Spinal cord (tissue), 10 donors: ENCODE results near the gene SMIM8. TPM values are rescaled to one million over a fixed set of nuclear protein-coding genes. Genes with fewer than 3 reads are reported as not detected.

ENCODE experiments used
- DNase-seq, 6 donors: peaks; one replicate each; pipeline versions ENCODE4 v3.0.0 to v3.0.0-alpha.2; 2013 to 2015; ENCODE audit warnings: low spot score in 6 of 6, low read depth in 4 of 6
- H3K27ac ChIP-seq: one replicate; pipeline ENCODE4 v1.5.1; 2013; ENCODE audit warnings: low read depth, low read length, control low read depth
- H3K27me3 ChIP-seq: one replicate; pipeline ENCODE4 v1.6.1; 2013; ENCODE audit warnings: low read length; ENCODE audit not compliant: control insufficient read depth, insufficient read depth
- H3K36me3 ChIP-seq: one replicate; pipeline ENCODE4 v1.6.1; 2013; ENCODE audit warnings: low read length; ENCODE audit not compliant: control insufficient read depth, insufficient read depth
- H3K4me1 ChIP-seq: one replicate; pipeline ENCODE4 v1.6.1; 2013; ENCODE audit warnings: low read length; ENCODE audit not compliant: control insufficient read depth, insufficient read depth
- H3K4me3 ChIP-seq: one replicate; pipeline ENCODE4 v1.5.1; 2013; ENCODE audit warnings: low read depth, low read length, control low read depth
- H3K9me3 ChIP-seq: one replicate; pipeline ENCODE4 v1.6.1; 2013; ENCODE audit warnings: low read length; ENCODE audit not compliant: control insufficient read depth, insufficient read depth
- WGBS: methylation state at CpG from one replicate; pipeline ENCODE4 v1.1.5; 2013; ENCODE audit warnings: missing lambda C conversion rate; ENCODE audit not compliant: insufficient coverage; 5-methylcytosine and 5-hydroxymethylcytosine counted together
- long read RNA-seq, 4 donors: transcript quantifications; one replicate each; lab custom pipeline, GENCODE V29; 2026
- polyA plus RNA-seq, 2 donors: library from polyadenylated mRNA; unstranded; fragments of 120-200 nt; gene quantifications; one replicate each; pipeline ENCODE4 v1.2.1, GENCODE V29; 2013; ENCODE audit not compliant: insufficient read length in 2 of 2
- total RNA-seq, 2 donors: library from RNA; depleted of rRNA in 1 of 2; stranded (reverse); fragments of 120-200 nt in 1 of 2; fragments of >200 nt in 1 of 2; gene quantifications; one replicate each; pipeline versions ENCODE4 v1.2.3 to v1.2.4, GENCODE V29; 2013 to 2014
- donor health status: healthy.

Gene SMIM8
- total RNA-seq (10 to 100 TPM; 16.8 to 31.9 TPM), polyA plus RNA-seq (10 to 100 TPM; 27.0 to 31.5 TPM)
- long read RNA-seq, donor 1, transcript SMIM8-201 (3 exons, 2,405 nt): major isoform, 11 of 17 reads
- long read RNA-seq, donor 1, transcript SMIM8-204 (4 exons, 2,437 nt): minor isoform, 5 of 17 reads
- long read RNA-seq, donor 1, partial matches to known transcripts: 0 of 17 reads
- long read RNA-seq, donor 1, other reads (novel, unspliced or antisense): 0 of 17 reads
- long read RNA-seq, donor 2, transcript SMIM8-201 (3 exons, 2,405 nt): major isoform, 5 of 13 reads
- long read RNA-seq, donor 2, partial matches to known transcripts: 5 of 13 reads
- long read RNA-seq, donor 2, other reads (novel, unspliced or antisense): 0 of 13 reads
- long read RNA-seq, donor 3, partial matches to known transcripts: 0 of 6 reads
- long read RNA-seq, donor 3, other reads (novel, unspliced or antisense): 0 of 6 reads
- long read RNA-seq, donor 4, transcript SMIM8-201 (3 exons, 2,405 nt): major isoform, 7 of 15 reads
- long read RNA-seq, donor 4, partial matches to known transcripts: 6 of 15 reads
- long read RNA-seq, donor 4, other reads (novel, unspliced or antisense): 0 of 15 reads

GRCh38 chr6:87322304-87323212 is at the start of gene SMIM8:
SMIM8 (plus strand) TSS chr6:87322588; CDS start chr6:87337032, 14,444 bp downstream.
- DNase-seq: peak; percentile 52 to 92 (median 72)
- peak within 1 kb of the TSS; percentile 64 for H3K27ac ChIP-seq
- WGBS: under 1% methylated on average over 54 of the region's 60 CpGs
- no peaks in the 10 kb centered on the region for H3K36me3 ChIP-seq
- H3K4me1 ChIP-seq: no peaks in the 10 kb centered on the region
- H3K4me3 ChIP-seq: peak within 1 kb of the TSS; percentile 96
- H3K9me3 ChIP-seq: no peaks in the 10 kb centered on the region
- no peaks in the 10 kb centered on the region for H3K27me3 ChIP-seq

- H3K9me3 ChIP-seq: no peaks in the 10 kb centered on the region
- no peaks in the 10 kb centered on the region for H3K4me1 ChIP-seq
- no peak for DNase-seq
- no peak overlapping the region for H3K4me3 ChIP-seq
- H3K27ac ChIP-seq: no peak overlapping the region
- H3K36me3 ChIP-seq: no peaks in the 10 kb centered on the region
- H3K27me3 ChIP-seq: no peaks in the 10 kb centered on the region
- WGBS: 88% methylated on average over 2 of the region's 7 CpGs
Measured at GRCh38 chr6:87274660-87275274, 47.6 kb upstream of the SMIM8 start.

- Histone ChIP-seq H3K9me3 (no peaks in the 10 kb centered on the region), H3K27me3 (no peaks in the 10 kb centered on the region), H3K4me3 (no peak overlapping the region), H3K27ac (no peak overlapping the region), H3K36me3 (no peaks in the 10 kb centered on the region), H3K4me1 (no peaks in the 10 kb centered on the region)
- DNase-seq: no peak
- no CpG with 5 or more reads among the region's 1 CpG for WGBS
Measured at GRCh38 chr6:87276624-87277023, 45.8 kb upstream of the SMIM8 start.

GRCh38 chr6:87277123-87277522 is 45.3 kb upstream of the SMIM8 start:
- Histone ChIP-seq H3K4me3 (no peak overlapping the region), H3K27ac (no peak overlapping the region), H3K27me3 (no peaks in the 10 kb centered on the region), H3K36me3 (no peaks in the 10 kb centered on the region), H3K9me3 (no peaks in the 10 kb centered on the region), H3K4me1 (no peaks in the 10 kb centered on the region)
- peak in 2 of 6 donors; percentile 41 to 72 for DNase-seq

GRCh38 chr6:87279196-87279595 is 43.2 kb upstream of the SMIM8 start:
- 60% methylated on average over 1 of the region's 2 CpGs for WGBS
- Histone ChIP-seq H3K27me3 (no peaks in the 10 kb centered on the region), H3K4me1 (no peaks in the 10 kb centered on the region), H3K27ac (no peak overlapping the region), H3K9me3 (no peaks in the 10 kb centered on the region), H3K36me3 (no peaks in the 10 kb centered on the region), H3K4me3 (no peak overlapping the region)
- no peak for DNase-seq

- Histone ChIP-seq H3K9me3 (no peaks in the 10 kb centered on the region), H3K4me3 (no peak overlapping the region), H3K36me3 (no peaks in the 10 kb centered on the region), H3K27me3 (no peaks in the 10 kb centered on the region), H3K4me1 (no peaks in the 10 kb centered on the region), H3K27ac (no peak overlapping the region)
- 36% methylated on average over 1 of the region's 1 CpG for WGBS
- DNase-seq: no peak
Measured at GRCh38 chr6:87281426-87281825, 41.0 kb upstream of the SMIM8 start.

GRCh38 chr6:87282743-87283142 is 39.6 kb upstream of the SMIM8 start:
- Histone ChIP-seq H3K4me3 (no peak overlapping the region), H3K27ac (no peak overlapping the region), H3K36me3 (no peaks in the 10 kb centered on the region), H3K27me3 (no peaks in the 10 kb centered on the region), H3K4me1 (no peaks in the 10 kb centered on the region), H3K9me3 (no peaks in the 10 kb centered on the region)
- DNase-seq: no peak
- no CpG with 5 or more reads among the region's 1 CpG for WGBS

GRCh38 chr6:87283461-87283860 is 38.9 kb upstream of the SMIM8 start:
- DNase-seq: no peak
- Histone ChIP-seq H3K4me3 (no peak overlapping the region), H3K9me3 (no peaks in the 10 kb centered on the region), H3K27me3 (no peaks in the 10 kb centered on the region), H3K36me3 (no peaks in the 10 kb centered on the region), H3K4me1 (no peaks in the 10 kb centered on the region), H3K27ac (no peak overlapping the region)
- WGBS: 64% methylated on average over 2 of the region's 3 CpGs

DNA sequence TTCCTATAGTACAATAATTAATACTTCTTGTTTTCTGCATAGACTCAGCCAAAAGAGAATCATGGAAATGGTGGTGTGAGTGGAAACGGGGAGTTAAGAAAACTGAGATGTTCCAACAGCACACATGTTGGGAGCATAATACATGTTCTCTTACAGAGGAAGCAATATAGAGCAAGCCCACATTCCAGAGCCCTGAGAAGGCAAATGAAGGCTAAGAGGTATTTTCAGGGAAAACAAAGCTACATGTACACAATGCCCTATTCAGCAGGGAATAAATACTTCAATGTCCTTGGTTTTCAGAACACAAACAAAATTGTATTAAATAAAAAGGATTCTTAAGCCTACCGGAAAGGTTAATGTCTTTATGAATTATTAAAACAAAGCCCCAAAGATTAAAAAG is 35.1 kb upstream of the SMIM8 start:
- Histone ChIP-seq H3K4me3 (no peak overlapping the region), H3K27me3 (no peaks in the 10 kb centered on the region), H3K4me1 (no peaks in the 10 kb centered on the region), H3K27ac (no peak overlapping the region), H3K9me3 (no peaks in the 10 kb centered on the region), H3K36me3 (no peaks in the 10 kb centered on the region)
- no CpG with 5 or more reads among the region's 2 CpGs for WGBS
- DNase-seq: no peak
